Measurements from ENCODE around the gene SLC5A3.

GRCh38 chr21:34035619-34036354 is 37.6 kb upstream of the SLC5A3 start:
- TF ChIP-seq POLR2AphosphoS5 (IDR thresholded peaks at IDR 0.05; ENCODE audit: borderline replicate concordance, low read depth, low read length) (no peak), EZH2 (IDR thresholded peaks at IDR 0.05) (no peak), FOXP2 (optimal IDR thresholded peaks at IDR 0.05; ENCODE audit: control extremely low read depth, extremely low read length, insufficient read depth) (no peak)

Data from SK-N-MC (cell line).